H1 (cell line): ENCODE data around the gene VIPR2. TPM values are rescaled to one million over a fixed set of nuclear protein-coding genes. Genes with fewer than 3 reads are reported as not detected.

Experiments
- CTCF ChIA-PET: fragments of 300-600 bp; sonication (Branson Sonifier 250); formaldehyde crosslinking; loops from one replicate; lab custom pipeline; 2021; ENCODE audit not compliant: partially characterized antibody; lab: Charles Lee
- POLR2A ChIA-PET: fragments of 300-600 bp; sonication (Branson Sonifier 250); formaldehyde crosslinking; loops from one replicate; lab custom pipeline; 2021; ENCODE audit warnings: inconsistent platforms; ENCODE audit not compliant: partially characterized antibody; lab: Charles Lee
- DNase-seq, 2 experiments: peaks; one replicate each; pipeline versions ENCODE4 v3.0.0 to v3.0.0-alpha.2; 2010 to 2022; ENCODE audit warnings: low spot score in 2 of 2, low read depth in 1 of 2, mixed read lengths in 1 of 2
- FAIRE-seq: peaks from 2 replicates; lab custom pipeline; 2011; peaks lifted over from hg19 to GRCh38; lab: Jason Lieb, UNC
- H2AFZ ChIP-seq: 2 replicates; pipeline ENCODE4 v1.8.1; 2012; ENCODE audit warnings: low read length, inconsistent platforms
- H2AK5ac ChIP-seq: 2 replicates; pipeline ENCODE4 v1.6.1; 2013; ENCODE audit warnings: low read depth, low read length
- H2BK120ac ChIP-seq: replicated peaks from 2 replicates; pipeline ENCODE3; 2013; ENCODE audit warnings: low read depth, low read length, inconsistent platforms
- H2BK12ac ChIP-seq: 2 replicates; pipeline ENCODE4 v1.6.1; 2013; ENCODE audit warnings: low read depth, low read length
- H2BK15ac ChIP-seq: 2 replicates; pipeline ENCODE4 v1.6.1; 2013; ENCODE audit warnings: low read length
- H2BK20ac ChIP-seq: 2 replicates; pipeline ENCODE4 v1.6.1; 2013; ENCODE audit warnings: low read length
- H2BK5ac ChIP-seq: 2 replicates; pipeline ENCODE4 v1.6.1; 2013; ENCODE audit warnings: low read depth, low read length
- H3K14ac ChIP-seq: 2 replicates; pipeline ENCODE4 v1.6.1; 2013; ENCODE audit warnings: inconsistent platforms; ENCODE audit not compliant: insufficient read length
- H3K18ac ChIP-seq: 2 replicates; pipeline ENCODE4 v1.6.1; 2013; ENCODE audit warnings: low read length; ENCODE audit errors: extremely low read depth
- H3K23ac ChIP-seq: 2 replicates; pipeline ENCODE4 v1.6.1; 2013; ENCODE audit warnings: inconsistent platforms; ENCODE audit not compliant: insufficient read length
- H3K23me2 ChIP-seq: 2 replicates; pipeline ENCODE4 v1.6.1; 2013; ENCODE audit warnings: low read depth, low read length
- H3K27ac ChIP-seq: 2 replicates; pipeline ENCODE4 v1.6.1; 2011; ENCODE audit warnings: low read depth, low read length, inconsistent platforms
- H3K27me3 ChIP-seq, 4 experiments: replicated peaks in 1 of 4; 1 replicate in 1 of 4; 2 replicates in 3 of 4; pipeline versions ENCODE4 v1.6.1 to v1.8.1; 2011 to 2013; ENCODE audit warnings: low read length in 3 of 4, mild to moderate bottlenecking in 3 of 4, inconsistent platforms in 2 of 4, mixed read lengths in 2 of 4, moderate library complexity in 1 of 4; ENCODE audit not compliant: control insufficient read depth in 3 of 4, insufficient read depth in 3 of 4; ENCODE audit errors: extremely low read depth in 1 of 4
- H3K36me3 ChIP-seq, 4 experiments: 2 replicates each; pipeline versions ENCODE4 v1.6.1 to v1.8.1; 2011 to 2013; ENCODE audit warnings: mild to moderate bottlenecking in 4 of 4, low read length in 3 of 4, moderate library complexity in 2 of 4, control low read depth in 1 of 4, inconsistent platforms in 1 of 4; ENCODE audit not compliant: insufficient read depth in 4 of 4, control insufficient read depth in 2 of 4
- H3K4ac ChIP-seq: replicated peaks from 2 replicates; pipeline ENCODE3; 2013; ENCODE audit warnings: low read length, low read depth, mixed read lengths, inconsistent platforms; ENCODE audit not compliant: insufficient read length
- H3K4me1 ChIP-seq, 4 experiments: replicated peaks in 1 of 4; 1 replicate in 1 of 4; 2 replicates in 3 of 4; pipeline versions ENCODE4 v1.6.1 to v1.8.1; 2011 to 2013; ENCODE audit warnings: low read length in 3 of 4, inconsistent platforms in 2 of 4, mixed read lengths in 1 of 4; ENCODE audit not compliant: insufficient read depth in 4 of 4, control insufficient read depth in 3 of 4
- H3K4me2 ChIP-seq, 2 experiments: 2 replicates each; pipeline versions ENCODE4 v1.6.1 to v1.8.1; 2011 to 2013; ENCODE audit warnings: low read depth in 2 of 2, low read length in 2 of 2, control low read depth in 1 of 2, inconsistent platforms in 1 of 2, mild to moderate bottlenecking in 1 of 2; ENCODE audit not compliant: insufficient read depth in 1 of 2
- H3K4me3 ChIP-seq, 4 experiments: fragments of 200-600, 300-600 bp in 1 of 4; sonication (generic), shearing (Covaris generic), sonication (Bioruptor Twin) in 1 of 4; 2 replicates each; pipeline versions ENCODE4 v1.5.1 to v1.8.1; 2011 to 2016; ENCODE audit warnings: low read length in 4 of 4, low read depth in 3 of 4, control low read depth in 2 of 4, inconsistent platforms in 2 of 4, mild to moderate bottlenecking in 2 of 4, mixed read lengths in 1 of 4, moderate library complexity in 1 of 4; ENCODE audit not compliant: insufficient read depth in 2 of 4; ENCODE audit errors: extremely low read depth in 1 of 4
- H3K56ac ChIP-seq: replicated peaks from 2 replicates; pipeline ENCODE3; 2013; ENCODE audit warnings: low read depth, mild to moderate bottlenecking, mixed read lengths, low read length, inconsistent platforms; ENCODE audit not compliant: insufficient read length
- H3K79me1 ChIP-seq: 2 replicates; pipeline ENCODE4 v1.6.1; 2013; ENCODE audit warnings: low read depth, low read length, control low read depth
- H3K79me2 ChIP-seq, 2 experiments: 2 replicates each; pipeline versions ENCODE4 v1.6.1 to v1.8.1; 2012 to 2013; ENCODE audit warnings: low read length in 2 of 2, mild to moderate bottlenecking in 2 of 2, inconsistent platforms in 1 of 2; ENCODE audit not compliant: insufficient read depth in 2 of 2, control insufficient read depth in 1 of 2
- H3K9ac ChIP-seq, 4 experiments: replicated peaks in 1 of 4; 1 replicate in 1 of 4; 2 replicates in 3 of 4; pipeline versions ENCODE4 v1.6.1 to v1.8.1; 2011 to 2013; ENCODE audit warnings: low read depth in 3 of 4, low read length in 3 of 4, control low read depth in 2 of 4, mild to moderate bottlenecking in 2 of 4, moderate library complexity in 2 of 4, inconsistent platforms in 1 of 4; ENCODE audit errors: extremely low read depth in 1 of 4
- H3K9me3 ChIP-seq, 2 experiments: 2 replicates each; pipeline versions ENCODE4 v1.6.1 to v1.8.1; 2012 to 2013; ENCODE audit warnings: mild to moderate bottlenecking in 2 of 2, moderate library complexity in 2 of 2, control low read depth in 1 of 2, inconsistent platforms in 1 of 2, low read depth in 1 of 2, low read length in 1 of 2, mixed read lengths in 1 of 2; ENCODE audit not compliant: insufficient read depth in 2 of 2
- H4K20me1 ChIP-seq, 2 experiments: replicated peaks in 1 of 2; 2 replicates each; pipeline versions ENCODE3 to v1.8.1; 2011 to 2013; ENCODE audit warnings: inconsistent platforms in 2 of 2, low read length in 2 of 2, mild to moderate bottlenecking in 1 of 2; ENCODE audit not compliant: insufficient read depth in 2 of 2, control insufficient read depth in 1 of 2
- H4K5ac ChIP-seq: 2 replicates; pipeline ENCODE4 v1.6.1; 2013; ENCODE audit warnings: low read length, low read depth, mixed read lengths, inconsistent platforms; ENCODE audit not compliant: insufficient read length
- H4K8ac ChIP-seq: 2 replicates; pipeline ENCODE4 v1.8.0; 2013; ENCODE audit warnings: mild to moderate bottlenecking, moderate library complexity, low read length, inconsistent platforms; ENCODE audit not compliant: insufficient read depth; ENCODE audit errors: extremely low read depth
- H4K91ac ChIP-seq: replicated peaks from 2 replicates; pipeline ENCODE3; 2013; ENCODE audit warnings: low read length, mixed read lengths, inconsistent platforms; ENCODE audit not compliant: insufficient read length
- GTF2F1 ChIP-seq: IDR thresholded peaks from 2 replicates; pipeline ENCODE4 v1.6.1; 2012; ENCODE audit warnings: low read depth, low read length, improper control_type of control experiment, borderline replicate concordance
- PHF8 ChIP-seq: fragments of 200-600 bp; sonication (generic); conservative IDR thresholded peaks from 2 replicates; pipeline ENCODE4 v1.7.1; 2012; ENCODE audit warnings: low read depth, mild to moderate bottlenecking, inconsistent platforms, low read length, moderate library complexity
- SIRT6 ChIP-seq: IDR thresholded peaks from one replicate; pipeline ENCODE4 v1.7.1; 2012; ENCODE audit warnings: low read length, inconsistent platforms
- SRF ChIP-seq: IDR thresholded peaks from 2 replicates; pipeline ENCODE4 v1.6.1; 2011; ENCODE audit warnings: mild to moderate bottlenecking, low read depth, low read length, moderate library complexity
- WGBS, 2 experiments: shearing (Covaris generic) in 1 of 2; methylation state at CpG; one replicate each; pipeline versions ENCODE4 v1.1.6 to v1.1.7; 2013 to 2015; ENCODE audit warnings: low lambda C conversion rate in 2 of 2, mixed read lengths in 2 of 2, inconsistent platforms in 1 of 2, low coverage in 1 of 2, missing lambda C conversion rate in 1 of 2; ENCODE audit not compliant: insufficient replicate concordance in 2 of 2, insufficient coverage in 1 of 2, insufficient read length in 1 of 2; ENCODE audit errors: extremely low coverage in 1 of 2, missing lambda C conversion rate in 1 of 2; 5-methylcytosine and 5-hydroxymethylcytosine counted together
- polyA plus RNA-seq, 7 experiments: library from polyadenylated mRNA; depleted of rRNA in 3 of 7; stranded (reverse) in 5 of 7; unstranded in 2 of 7; fragments of >200 nt in 5 of 7; fragments of 200-250 nt in 2 of 7; gene quantifications; 1 replicate in 5 of 7; 2 replicates in 1 of 7; 4 replicates in 1 of 7; pipeline versions ENCODE4 v1.2.1 to v1.2.3, GENCODE V29; 2011 to 2013; ENCODE audit warnings: missing spikeins in 2 of 7, mixed read lengths in 2 of 7
- total RNA-seq: library from RNA; stranded (reverse); fragmentation: NEBNext Ultra II Directional; extraction: Animal tissue kit (Norgen Biotek cat#: 25700); gene quantifications from 2 replicates; pipeline ENCODE4 v1.2.1, GENCODE V29; 2021

Gene VIPR2
- total and polyA plus RNA-seq, 2 of the 8 experiments (the other 6 are each of a cell fraction or from before 2014, with no cell fraction given): 2.4 to 6.3 TPM

GRCh38 chr7:159152816-159153215, 8.1 kb upstream of the VIPR2 start:
- no peak for DNase-seq
- H3K4ac ChIP-seq: no peak overlapping the region
- H2BK20ac ChIP-seq: no peak overlapping the region

More at GRCh38 chr7:159152816-159153215, 8.1 kb upstream of the VIPR2 start:
- H3K18ac ChIP-seq: no peak overlapping the region
- H3K4me1 ChIP-seq: peaks cover 0 to 7% (median 3%) of the 10 kb centered on the region in 4 experiments; a peak in 5 of 7 replicates
- no peaks in the 10 kb centered on the region for H4K20me1 ChIP-seq
- H3K14ac ChIP-seq: no peak overlapping the region
- TF ChIP-seq PHF8: no peak
- no peak for TF ChIP-seq SRF
- TF ChIP-seq GTF2F1: no peak
- TF ChIP-seq SIRT6: no peak
- no peak overlapping the region for H3K4me2 ChIP-seq
- H2BK15ac ChIP-seq: no peak overlapping the region
- H2BK5ac ChIP-seq: no peak overlapping the region
- H3K27me3 ChIP-seq: no peaks in the 10 kb centered on the region
- H4K5ac ChIP-seq: no peak overlapping the region
- H2BK12ac ChIP-seq: no peak overlapping the region
- no peak overlapping the region for H3K9ac ChIP-seq
- no peak overlapping the region for H2AK5ac ChIP-seq
- no peak overlapping the region for H3K23ac ChIP-seq
- no peaks in the 10 kb centered on the region for H3K79me1 ChIP-seq
- H3K23me2 ChIP-seq: no peaks in the 10 kb centered on the region
- no peak overlapping the region for H4K8ac ChIP-seq
- H4K91ac ChIP-seq: no peak overlapping the region
- no peak for FAIRE-seq
- H3K56ac ChIP-seq: no peak overlapping the region
- H2BK120ac ChIP-seq: no peak overlapping the region
- H2AFZ ChIP-seq: no peak overlapping the region
- POLR2A ChIA-PET: no interaction called here
- H3K79me2 ChIP-seq: no peaks in the 10 kb centered on the region
- H3K9me3 ChIP-seq: no peaks in the 10 kb centered on the region; a peak in 1 of 4 replicates
- H3K27ac ChIP-seq: no peak overlapping the region
- 91% methylated on average over 13 of the region's 13 CpGs; no CpG with 5 or more reads in 1 of the 2 experiments for WGBS, 2 experiments
- no peaks in the 10 kb centered on the region for H3K36me3 ChIP-seq
- no peak overlapping the region for H3K4me3 ChIP-seq
- CTCF ChIA-PET: no interaction called here
